ENCODE measurements around the gene KDM4D.

DNA sequence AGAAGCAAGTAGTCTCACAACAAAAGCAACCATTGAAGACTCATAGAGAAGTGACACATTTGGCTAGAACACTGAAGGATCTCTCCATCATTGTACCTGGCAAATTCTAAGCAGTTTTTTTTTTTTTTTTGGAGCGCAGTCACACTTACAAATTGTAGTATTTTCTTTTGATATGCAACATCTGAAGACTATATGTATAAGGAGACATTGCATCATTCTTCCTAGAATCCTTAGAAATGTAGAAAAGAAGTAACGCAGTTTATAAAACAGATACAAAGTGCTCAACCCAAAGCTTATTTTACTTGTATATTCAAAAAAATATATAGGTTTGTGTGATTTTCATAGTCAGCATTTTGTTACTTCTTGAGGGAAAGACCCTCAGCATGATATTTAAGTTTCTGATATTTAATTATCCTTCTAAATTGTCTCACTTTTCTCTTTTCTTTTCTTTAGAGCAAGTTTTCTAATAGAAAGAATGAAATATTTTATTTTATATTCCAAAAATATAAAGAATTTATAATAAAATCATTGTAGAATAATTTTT is 20.0 kb downstream of the KDM4D start:
- TF ChIP-seq ZNF114 (CRISPR knock-in tag; IDR thresholded peaks at IDR 0.05) (no peak), POLR2AphosphoS5 (IDR thresholded peaks at IDR 0.05; ENCODE audit: low read depth) (no peak)
- TF ChIP-seq, protein P1, sequence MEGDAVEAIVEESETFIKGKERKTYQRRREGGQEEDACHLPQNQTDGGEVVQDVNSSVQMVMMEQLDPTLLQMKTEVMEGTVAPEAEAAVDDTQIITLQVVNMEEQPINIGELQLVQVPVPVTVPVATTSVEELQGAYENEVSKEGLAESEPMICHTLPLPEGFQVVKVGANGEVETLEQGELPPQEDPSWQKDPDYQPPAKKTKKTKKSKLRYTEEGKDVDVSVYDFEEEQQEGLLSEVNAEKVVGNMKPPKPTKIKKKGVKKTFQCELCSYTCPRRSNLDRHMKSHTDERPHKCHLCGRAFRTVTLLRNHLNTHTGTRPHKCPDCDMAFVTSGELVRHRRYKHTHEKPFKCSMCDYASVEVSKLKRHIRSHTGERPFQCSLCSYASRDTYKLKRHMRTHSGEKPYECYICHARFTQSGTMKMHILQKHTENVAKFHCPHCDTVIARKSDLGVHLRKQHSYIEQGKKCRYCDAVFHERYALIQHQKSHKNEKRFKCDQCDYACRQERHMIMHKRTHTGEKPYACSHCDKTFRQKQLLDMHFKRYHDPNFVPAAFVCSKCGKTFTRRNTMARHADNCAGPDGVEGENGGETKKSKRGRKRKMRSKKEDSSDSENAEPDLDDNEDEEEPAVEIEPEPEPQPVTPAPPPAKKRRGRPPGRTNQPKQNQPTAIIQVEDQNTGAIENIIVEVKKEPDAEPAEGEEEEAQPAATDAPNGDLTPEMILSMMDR (conservative IDR thresholded peaks at IDR 0.05; ENCODE audit: low read depth in 2 of 2) = no peak

All from GM23338 (cell line).